T1000 (cell line): Measurements from ENCODE around the gene FRA10AC1.

Experiments used
- DNase-seq: peaks from one replicate; lab custom pipeline; 2025; ENCODE audit warnings: mixed read lengths; lab: John Stamatoyannopoulos, UW

The FRA10AC1 gene

DNA sequence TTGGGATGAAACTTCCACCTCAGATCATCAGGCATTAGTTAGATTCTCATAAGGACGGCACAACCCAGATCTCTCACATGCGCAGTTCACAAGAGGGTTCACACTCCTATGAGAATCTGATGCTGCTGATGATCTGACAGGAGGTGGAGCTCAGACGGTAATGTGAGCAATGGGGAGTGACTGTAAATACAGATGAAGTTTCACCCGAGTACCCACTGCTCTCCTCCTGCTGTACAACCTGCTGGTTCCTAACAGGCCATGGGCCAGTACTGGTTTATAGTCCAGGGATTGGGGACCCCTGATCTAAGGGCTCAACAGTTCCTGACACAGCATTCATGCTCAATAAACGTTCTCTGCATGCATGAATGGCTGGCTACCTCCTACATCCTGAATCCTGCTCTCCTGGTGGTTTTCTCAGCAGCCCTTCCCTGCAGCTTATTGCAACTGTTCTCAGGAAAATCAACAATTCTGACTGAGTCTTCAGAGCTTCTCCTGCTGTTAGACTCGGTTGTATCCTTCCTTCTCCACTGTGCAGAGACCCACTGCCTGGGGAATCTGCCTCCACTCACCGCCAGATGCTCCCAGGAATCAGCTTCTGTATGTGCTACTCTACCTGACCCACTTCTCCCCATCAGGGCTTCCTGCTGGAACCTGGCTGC is 72.6 kb downstream of the FRA10AC1 start:
- no peak for DNase-seq

DNA sequence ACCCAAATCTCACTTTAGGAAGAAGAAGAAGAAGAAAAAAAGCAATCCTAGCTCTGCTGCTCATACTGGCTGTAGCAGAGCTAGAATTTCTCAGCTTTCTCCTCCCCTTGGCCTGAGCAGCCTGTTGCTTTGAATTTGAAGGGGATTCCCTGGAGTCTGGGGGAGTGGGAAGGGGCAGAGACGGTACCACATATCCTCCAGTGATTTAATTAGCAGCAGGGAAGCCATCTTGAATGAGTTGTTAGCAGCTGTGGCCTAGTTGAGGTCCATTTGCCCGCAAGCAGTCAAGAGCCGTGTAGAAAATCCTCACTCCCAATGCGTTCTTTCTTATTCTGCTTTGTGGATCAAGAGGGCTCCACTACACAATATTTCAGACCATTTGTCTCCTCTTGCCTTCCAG is 73.5 kb downstream of the FRA10AC1 start:
- no peak for DNase-seq

GRCh38 chr10:93622942-93623341 is 79.5 kb downstream of the FRA10AC1 start:
- DNase-seq, result no peak

DNA sequence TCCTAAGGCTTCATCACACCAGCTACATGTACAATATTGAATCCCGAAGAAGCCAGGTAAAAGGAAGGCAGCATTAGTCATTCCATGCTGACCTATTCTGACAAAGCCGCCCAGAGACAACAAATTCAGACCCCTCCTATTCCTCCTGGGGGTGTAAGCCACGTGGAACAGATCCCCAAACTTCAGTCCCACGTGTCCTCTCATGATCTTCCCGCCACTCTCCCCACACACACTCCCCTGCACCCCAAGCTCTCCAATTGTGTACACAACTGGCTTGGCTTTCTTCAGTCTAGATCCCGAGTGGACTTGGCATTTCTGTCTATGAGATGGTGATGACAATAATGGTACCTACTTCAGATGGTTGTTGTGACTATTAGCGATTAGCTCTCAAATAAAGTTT is 81.5 kb downstream of the FRA10AC1 start:
- no peak for DNase-seq
